ENCODE measurements around the gene PHF21B. TPM values are rescaled to one million over a fixed set of nuclear protein-coding genes. Genes with fewer than 3 reads are reported as not detected.
"Not testable (repeated sequence)": the region's sequence is repeated elsewhere in the genome, so short reads cannot be mapped to it uniquely, and the experiment has no call there.

PHF21B gene
- total RNA-seq, 2 experiments from 2014 or later = 0.92 to 1.1 TPM

DNA sequence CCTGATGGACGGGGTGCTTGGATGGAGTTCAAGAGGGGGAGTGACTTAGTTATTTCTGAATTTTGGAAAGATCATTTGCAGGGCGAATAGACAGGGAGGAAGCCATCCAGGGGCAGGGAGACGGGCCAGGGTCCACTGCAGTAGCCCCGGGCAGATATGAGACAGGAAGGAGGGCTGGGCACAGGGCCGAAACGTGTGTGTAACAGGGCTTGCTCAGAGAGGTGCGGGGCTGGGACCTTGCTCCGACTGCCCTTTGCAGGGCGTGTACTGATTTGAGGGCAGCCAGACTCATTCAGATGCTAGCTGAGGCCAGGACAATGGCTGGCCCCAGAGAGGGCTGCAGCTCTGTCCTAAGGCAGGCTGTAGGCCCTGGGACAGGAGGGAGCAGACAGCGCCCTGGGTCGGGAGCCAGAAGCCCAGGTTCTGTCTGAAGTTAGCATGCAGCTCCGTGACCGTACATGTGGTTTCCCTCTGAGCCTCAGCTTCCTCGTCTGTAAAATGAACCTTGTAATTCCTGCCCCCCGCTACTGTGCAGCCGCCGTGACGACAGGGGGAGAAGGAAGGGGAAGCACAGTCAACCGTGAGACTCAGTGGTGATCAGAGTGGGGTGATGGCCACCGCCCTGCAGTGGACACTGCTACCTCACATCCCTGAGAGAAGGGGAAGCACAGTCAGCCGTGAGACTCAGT lies 103.4 kb downstream of the PHF21B start:
- DNase-seq = no peak
- H3K27ac Mint-ChIP-seq = no peak overlapping the region

DNA sequence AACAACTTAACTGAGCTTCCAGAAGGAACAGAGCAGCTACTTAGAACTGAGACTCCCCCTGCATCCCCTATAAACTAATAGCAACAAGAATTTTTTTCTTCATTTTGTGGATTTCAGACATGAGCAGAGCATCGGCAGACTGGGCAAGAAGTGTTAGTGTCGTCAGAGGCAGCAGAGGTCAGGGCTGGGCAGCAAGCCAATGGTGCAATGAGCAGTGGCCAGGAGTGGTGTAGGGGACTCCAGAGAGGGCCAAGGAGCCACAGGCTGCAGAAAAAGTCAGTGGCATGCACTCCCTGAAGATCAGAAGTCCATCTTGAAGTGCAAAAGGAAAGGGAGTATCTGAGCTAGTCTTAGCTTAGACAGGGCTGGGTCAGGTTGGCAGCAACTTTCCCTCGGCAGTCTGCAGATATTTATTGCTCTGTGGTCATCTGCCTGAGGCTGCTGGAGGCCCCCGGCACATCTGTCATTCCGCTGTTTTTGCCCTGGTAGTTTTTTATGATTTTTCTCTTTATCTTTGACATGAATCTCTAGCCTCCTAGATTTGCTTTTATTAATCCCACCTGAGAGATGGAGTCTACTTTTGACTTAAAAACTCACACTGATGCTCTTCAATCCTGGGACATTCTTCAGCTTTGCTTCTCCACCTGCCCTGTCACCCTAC lies 105.2 kb downstream of the PHF21B start:
- H3K9me3 Mint-ChIP-seq; DNase-seq; ATAC-seq; H3K4me3 Mint-ChIP-seq; H3K4me1 Mint-ChIP-seq (ENCODE audit: low read depth); H3K36me3 Mint-ChIP-seq (ENCODE audit: low read depth); intact Hi-C loops (cut with micrococcal nuclease); H3K27ac Mint-ChIP-seq; CTCF ChIA-PET: not testable (repeated sequence)
- peaks cover 12% of the 10 kb centered on the region for H3K27me3 Mint-ChIP-seq
- POLR2A ChIA-PET = interaction anchor here (1.1 kb wide), 1 partner anchor 11 kb away, joined by 3 read pairs; no protein-coding TSS in a partner anchor

More for the DNA sequence above, 103.4 kb downstream of the PHF21B start:
- intact Hi-C loops (cut with micrococcal nuclease) = no loop called here
- H3K36me3 Mint-ChIP-seq (ENCODE audit: low read depth) = no peaks in the 10 kb centered on the region
- H3K9me3 Mint-ChIP-seq = peaks cover 8% of the 10 kb centered on the region
- H3K4me1 Mint-ChIP-seq (ENCODE audit: low read depth) = no peaks in the 10 kb centered on the region
- peaks cover 10% of the 10 kb centered on the region for H3K27me3 Mint-ChIP-seq
- POLR2A ChIA-PET = no interaction called here
- H3K4me3 Mint-ChIP-seq = no peak overlapping the region
- CTCF ChIA-PET = no interaction called here
- TF ChIP-seq, protein P1, sequence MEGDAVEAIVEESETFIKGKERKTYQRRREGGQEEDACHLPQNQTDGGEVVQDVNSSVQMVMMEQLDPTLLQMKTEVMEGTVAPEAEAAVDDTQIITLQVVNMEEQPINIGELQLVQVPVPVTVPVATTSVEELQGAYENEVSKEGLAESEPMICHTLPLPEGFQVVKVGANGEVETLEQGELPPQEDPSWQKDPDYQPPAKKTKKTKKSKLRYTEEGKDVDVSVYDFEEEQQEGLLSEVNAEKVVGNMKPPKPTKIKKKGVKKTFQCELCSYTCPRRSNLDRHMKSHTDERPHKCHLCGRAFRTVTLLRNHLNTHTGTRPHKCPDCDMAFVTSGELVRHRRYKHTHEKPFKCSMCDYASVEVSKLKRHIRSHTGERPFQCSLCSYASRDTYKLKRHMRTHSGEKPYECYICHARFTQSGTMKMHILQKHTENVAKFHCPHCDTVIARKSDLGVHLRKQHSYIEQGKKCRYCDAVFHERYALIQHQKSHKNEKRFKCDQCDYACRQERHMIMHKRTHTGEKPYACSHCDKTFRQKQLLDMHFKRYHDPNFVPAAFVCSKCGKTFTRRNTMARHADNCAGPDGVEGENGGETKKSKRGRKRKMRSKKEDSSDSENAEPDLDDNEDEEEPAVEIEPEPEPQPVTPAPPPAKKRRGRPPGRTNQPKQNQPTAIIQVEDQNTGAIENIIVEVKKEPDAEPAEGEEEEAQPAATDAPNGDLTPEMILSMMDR (IDR thresholded peaks at IDR 0.05) = no peak
- no peak for ATAC-seq

DNA sequence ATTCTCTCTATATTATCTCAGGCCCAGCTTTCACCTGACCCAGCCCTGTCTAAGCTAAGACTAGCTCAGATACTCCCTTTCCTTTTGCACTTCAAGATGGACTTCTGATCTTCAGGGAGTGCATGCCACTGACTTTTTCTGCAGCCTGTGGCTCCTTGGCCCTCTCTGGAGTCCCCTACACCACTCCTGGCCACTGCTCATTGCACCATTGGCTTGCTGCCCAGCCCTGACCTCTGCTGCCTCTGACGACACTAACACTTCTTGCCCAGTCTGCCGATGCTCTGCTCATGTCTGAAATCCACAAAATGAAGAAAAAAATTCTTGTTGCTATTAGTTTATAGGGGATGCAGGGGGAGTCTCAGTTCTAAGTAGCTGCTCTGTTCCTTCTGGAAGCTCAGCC lies 106.6 kb downstream of the PHF21B start:
- CTCF ChIA-PET; intact Hi-C loops (cut with micrococcal nuclease); ATAC-seq; H3K36me3 Mint-ChIP-seq (ENCODE audit: low read depth); H3K4me1 Mint-ChIP-seq (ENCODE audit: low read depth); POLR2A ChIA-PET; H3K27ac Mint-ChIP-seq; DNase-seq; H3K4me3 Mint-ChIP-seq; H3K9me3 Mint-ChIP-seq: not testable (repeated sequence)
- peaks cover 12% of the 10 kb centered on the region for H3K27me3 Mint-ChIP-seq

DNA sequence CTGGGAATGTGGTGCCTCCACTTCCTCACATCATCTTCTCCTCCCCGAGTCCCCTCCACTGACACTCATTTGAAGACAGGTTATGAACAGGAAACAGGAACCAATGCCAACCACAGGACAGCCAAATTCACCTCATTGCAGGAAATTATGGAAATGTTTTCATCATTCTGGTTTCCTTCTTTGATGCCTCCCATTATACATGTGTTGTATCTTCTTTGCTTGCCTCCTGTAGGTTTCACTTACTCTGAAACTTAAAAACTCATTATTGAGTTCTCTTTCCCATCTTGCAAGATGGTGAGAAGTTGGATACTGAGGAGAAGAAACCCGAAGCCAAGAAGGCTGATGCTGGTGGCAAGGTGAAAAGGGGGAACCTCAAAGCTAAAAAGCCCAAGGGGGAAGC lies 108.5 kb downstream of the PHF21B start:
- H3K4me1 Mint-ChIP-seq (ENCODE audit: low read depth) = no peaks in the 10 kb centered on the region
- intact Hi-C loops (cut with micrococcal nuclease) = no loop called here
- peaks cover 12% of the 10 kb centered on the region for H3K27me3 Mint-ChIP-seq
- TF ChIP-seq, protein P1 (IDR thresholded peaks at IDR 0.05) = no peak
- ATAC-seq = no peak
- ChIA-PET POLR2A (no interaction called here), CTCF (no interaction called here)
- H3K36me3 Mint-ChIP-seq (ENCODE audit: low read depth) = no peaks in the 10 kb centered on the region
- peaks cover 4% of the 10 kb centered on the region for H3K9me3 Mint-ChIP-seq
- DNase-seq = no peak
- H3K27ac Mint-ChIP-seq = no peak overlapping the region
- no peak overlapping the region for H3K4me3 Mint-ChIP-seq

DNA sequence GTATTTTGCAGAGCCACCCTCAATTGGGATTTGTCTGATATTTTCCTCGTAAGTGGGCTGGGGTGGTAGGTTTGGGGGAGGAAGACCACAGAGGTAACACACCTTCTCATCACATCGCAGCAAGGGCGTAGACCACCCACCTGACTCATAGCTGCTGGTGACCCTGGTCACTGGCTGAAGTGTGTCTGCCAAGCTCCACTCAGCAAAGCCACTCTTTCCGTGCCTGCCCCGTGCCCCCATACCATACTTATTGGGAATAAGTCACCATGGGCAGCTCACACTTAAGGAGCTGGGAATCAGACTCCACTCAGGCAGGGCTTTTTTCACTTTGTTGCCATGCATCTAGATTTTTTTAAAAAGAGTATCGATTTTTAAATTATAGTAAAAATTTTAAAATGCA lies 111.6 kb downstream of the PHF21B start:
- TF ChIP-seq, protein P1 (IDR thresholded peaks at IDR 0.05) = no peak

More for the DNA sequence above, 111.6 kb downstream of the PHF21B start:
- H3K27ac Mint-ChIP-seq = no peak overlapping the region
- ChIA-PET CTCF (no interaction called here), POLR2A (no interaction called here)
- DNase-seq (no peak), ATAC-seq (no peak)
- no peak overlapping the region for H3K4me3 Mint-ChIP-seq
- H3K4me1 Mint-ChIP-seq (ENCODE audit: low read depth) = no peaks in the 10 kb centered on the region
- no peaks in the 10 kb centered on the region for H3K36me3 Mint-ChIP-seq (ENCODE audit: low read depth)
- H3K9me3 Mint-ChIP-seq = peaks cover 4% of the 10 kb centered on the region
- peaks cover 6% of the 10 kb centered on the region for H3K27me3 Mint-ChIP-seq
- intact Hi-C loops (cut with micrococcal nuclease) = no loop called here

All from activated CD8-positive, alpha-beta T cell treated with anti-CD3 and anti-CD28 coated beads for 36 hours (primary cell).